Measurements from ENCODE around the gene HHAT. TPM values are rescaled to one million over a fixed set of nuclear protein-coding genes. Genes with fewer than 3 reads are reported as not detected.

HHAT gene
- polyA plus RNA-seq, 2 of the 4 experiments (the other 2 are of a cell fraction), result 3.8 to 4.5 TPM

DNA sequence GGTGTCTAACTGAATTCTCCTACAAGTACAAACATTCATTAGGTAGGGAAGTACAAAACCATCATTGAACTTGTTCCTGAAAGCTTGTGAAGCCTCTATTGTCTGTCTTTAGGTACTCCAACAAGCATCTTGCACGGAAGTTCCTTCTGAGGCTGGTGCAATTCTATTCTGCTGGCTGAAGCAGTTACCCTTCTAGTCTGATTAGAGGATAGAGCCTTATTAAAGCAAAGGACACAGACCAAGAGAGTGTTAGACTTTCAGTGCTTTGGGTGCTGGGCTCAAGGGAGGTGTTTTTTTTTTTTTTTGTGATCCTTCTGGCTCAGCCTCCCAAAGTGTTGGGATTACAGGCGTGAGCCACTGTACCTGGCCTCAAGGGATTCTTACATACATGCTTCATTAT lies 43.8 kb downstream of the HHAT start:
- CTCF ChIA-PET, result interaction anchor here (0.9 to 6.3 kb wide), 3 partner anchors 12 to 27 kb away, joined by 3 to 54 read pairs (median 3); no protein-coding TSS in a partner anchor
- 76% methylated on average over 2 of the region's 2 CpGs for WGBS (ENCODE audit: missing lambda C conversion rate)
- FAIRE-seq (no peak), DNase-seq (ENCODE audit: low read depth in 1 of 2, low spot score in 1 of 2) (no peak), ATAC-seq (no peak)
- TF ChIP-seq NR3C1 (IDR thresholded peaks at IDR 0.05), result no peak
- TF ChIP-seq SREBF2 (IDR thresholded peaks at IDR 0.05), result no peak
- TF ChIP-seq EHF (CRISPR knock-in tag; IDR thresholded peaks at IDR 0.05), result no peak
- TF ChIP-seq ZNF302 (CRISPR knock-in tag; IDR thresholded peaks at IDR 0.05), result no peak
- no peak for TF ChIP-seq KDM5A (IDR thresholded peaks at IDR 0.05)
- H3K4me2 ChIP-seq, result peak overlapping the region; percentile 57
- no peaks in the 10 kb centered on the region for H3K9me3 ChIP-seq
- no peak overlapping the region for H3K4me3 ChIP-seq
- peaks cover 35% of the 10 kb centered on the region for H3K4me1 ChIP-seq
- H3K27ac ChIP-seq, result peak overlapping the region in 1 of 2 experiments; percentile 86; a peak in 3 of 6 replicates
- POLR2A ChIA-PET, result interaction anchor here (2.1 kb wide), 1 partner anchor 43 kb away, joined by 11 read pairs; the partner anchor contains the start of gene HHAT

GRCh38 chr1:210372931-210373627 lies 44.4 kb downstream of the HHAT start:
- POLR2A ChIA-PET, result interaction anchor here (0.8 to 2.3 kb wide), 13 partner anchors 11 to 1142 kb away, joined by 3 to 25 read pairs (median 8); partner anchors contain the start of genes HHAT and KCNH1
- peak; percentile 42 to 58 for ATAC-seq
- H3K4me1 ChIP-seq, result peaks cover 41% of the 10 kb centered on the region
- peak overlapping the region; percentile 57 for H3K4me2 ChIP-seq
- DNase-seq (ENCODE audit: low read depth in 1 of 2, low spot score in 1 of 2), result peak in 1 of 2 experiments; percentile 18
- FAIRE-seq, result no peak
- WGBS (ENCODE audit: missing lambda C conversion rate), result 12% methylated on average over 6 of the region's 6 CpGs
- H3K4me3 ChIP-seq, result no peak overlapping the region
- H3K9me3 ChIP-seq, result no peaks in the 10 kb centered on the region
- CTCF ChIA-PET, result interaction anchor here (0.9 to 13.4 kb wide), 10 partner anchors 7 to 762 kb away, joined by 3 to 274 read pairs (median 14); partner anchors contain the start of gene KCNH1
- H3K27ac ChIP-seq, result peak overlapping the region; percentile 86 to 90; a peak in 5 of 6 replicates
- TF ChIP-seq ZC3H11A (IDR thresholded peaks at IDR 0.05) (no peak), HOXB13 (CRISPR knock-in tag; IDR thresholded peaks at IDR 0.05; ENCODE audit: low read depth) (no peak), TP53 (CRISPR knock-in tag; IDR thresholded peaks at IDR 0.05) (peak; percentile 97; the same call in 1 of the 2 replicates), ZNF302 (CRISPR knock-in tag; IDR thresholded peaks at IDR 0.05) (no peak), TFCP2L1 (CRISPR knock-in tag; IDR thresholded peaks at IDR 0.05) (peak; percentile 89; the same call in 1 of the 2 replicates), MAZ (IDR thresholded peaks at IDR 0.05; ENCODE audit: borderline replicate concordance, low read depth, low read length) (no peak), MAFK (IDR thresholded peaks at IDR 0.05; ENCODE audit: partially characterized antibody) (peak; percentile 26), RCOR1 (IDR thresholded peaks at IDR 0.05; ENCODE audit: low read depth, low read length) (no peak), KDM1A (IDR thresholded peaks at IDR 0.05; ENCODE audit: low read depth) (no peak), CBX2 (IDR thresholded peaks at IDR 0.05; ENCODE audit: borderline replicate concordance, low read depth) (no peak), ZFP36 (IDR thresholded peaks at IDR 0.05; ENCODE audit: borderline replicate concordance, partially characterized antibody) (no peak), HES2 (IDR thresholded peaks at IDR 0.05) (no peak), FOSB (CRISPR knock-in tag; IDR thresholded peaks at IDR 0.05) (no peak), E2F6 (IDR thresholded peaks at IDR 0.05; ENCODE audit: borderline replicate concordance, low read depth) (no peak), NR3C1 (IDR thresholded peaks at IDR 0.05) (no peak), KDM5A (IDR thresholded peaks at IDR 0.05) (no peak), HDAC2 (IDR thresholded peaks at IDR 0.05) (no peak), POLR2A (IDR thresholded peaks at IDR 0.05; ENCODE audit: low read length) (peak; percentile 85), RARB (CRISPR knock-in tag; IDR thresholded peaks at IDR 0.05) (no peak; the same call in 1 of the 2 replicates), HOXA7 (CRISPR knock-in tag; IDR thresholded peaks at IDR 0.05) (no peak), JUNB (IDR thresholded peaks at IDR 0.05) (no peak), RAD21 (conservative IDR thresholded peaks at IDR 0.05 in 1 of 2, IDR thresholded peaks at IDR 0.05 in 1 of 2) (no peak), HOXB5 (CRISPR knock-in tag; IDR thresholded peaks at IDR 0.05) (peak; percentile 20; the same call in 1 of the 2 replicates)
- TF ChIP-seq, protein P1, sequence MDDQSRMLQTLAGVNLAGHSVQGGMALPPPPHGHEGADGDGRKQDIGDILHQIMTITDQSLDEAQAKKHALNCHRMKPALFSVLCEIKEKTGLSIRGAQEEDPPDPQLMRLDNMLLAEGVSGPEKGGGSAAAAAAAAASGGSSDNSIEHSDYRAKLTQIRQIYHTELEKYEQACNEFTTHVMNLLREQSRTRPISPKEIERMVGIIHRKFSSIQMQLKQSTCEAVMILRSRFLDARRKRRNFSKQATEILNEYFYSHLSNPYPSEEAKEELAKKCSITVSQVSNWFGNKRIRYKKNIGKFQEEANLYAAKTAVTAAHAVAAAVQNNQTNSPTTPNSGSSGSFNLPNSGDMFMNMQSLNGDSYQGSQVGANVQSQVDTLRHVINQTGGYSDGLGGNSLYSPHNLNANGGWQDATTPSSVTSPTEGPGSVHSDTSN (IDR thresholded peaks at IDR 0.05), result no peak
- TF ChIP-seq, protein P2, sequence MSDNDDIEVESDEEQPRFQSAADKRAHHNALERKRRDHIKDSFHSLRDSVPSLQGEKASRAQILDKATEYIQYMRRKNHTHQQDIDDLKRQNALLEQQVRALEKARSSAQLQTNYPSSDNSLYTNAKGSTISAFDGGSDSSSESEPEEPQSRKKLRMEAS (IDR thresholded peaks at IDR 0.05), result 0 out of 2 replicates have a peak, but pooled peaks have one; percentile 2
- TF ChIP-seq, protein P3, sequence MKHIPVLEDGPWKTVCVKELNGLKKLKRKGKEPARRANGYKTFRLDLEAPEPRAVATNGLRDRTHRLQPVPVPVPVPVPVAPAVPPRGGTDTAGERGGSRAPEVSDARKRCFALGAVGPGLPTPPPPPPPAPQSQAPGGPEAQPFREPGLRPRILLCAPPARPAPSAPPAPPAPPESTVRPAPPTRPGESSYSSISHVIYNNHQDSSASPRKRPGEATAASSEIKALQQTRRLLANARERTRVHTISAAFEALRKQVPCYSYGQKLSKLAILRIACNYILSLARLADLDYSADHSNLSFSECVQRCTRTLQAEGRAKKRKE (CRISPR knock-in tag; IDR thresholded peaks at IDR 0.05; ENCODE audit: low read depth), result no peak
